ENCODE data around the gene C4orf50. TPM values are rescaled to one million over a fixed set of nuclear protein-coding genes. Genes with fewer than 3 reads are reported as not detected.

The C4orf50 gene
- total RNA-seq, 1 donor from 2014 or later: 0.05 TPM

- DNase-seq (ENCODE audit: low spot score): no peak
- H3K36me3 Mint-ChIP-seq (ENCODE audit: low read depth, unreplicated experiment): peaks cover 5% of the 10 kb centered on the region
- H3K4me1 Mint-ChIP-seq (ENCODE audit: unreplicated experiment): peaks cover 14% of the 10 kb centered on the region
- H3K27ac Mint-ChIP-seq (ENCODE audit: unreplicated experiment): no peak overlapping the region
- no peak overlapping the region for H3K4me3 Mint-ChIP-seq (ENCODE audit: unreplicated experiment)
- peaks cover 4% of the 10 kb centered on the region for H3K27me3 Mint-ChIP-seq (ENCODE audit: unreplicated experiment)
- H3K9me3 Mint-ChIP-seq (ENCODE audit: unreplicated experiment): no peaks in the 10 kb centered on the region
- TF ChIP-seq CTCF (IDR thresholded peaks at IDR 0.05; ENCODE audit: unreplicated experiment): no peak
These were observed 6.2 kb upstream of the C4orf50 start for GRCh38 chr4:6024313-6024960.

- no peak for DNase-seq (ENCODE audit: low spot score)
- peak overlapping the region; percentile 50 for H3K27ac Mint-ChIP-seq (ENCODE audit: unreplicated experiment)
- no peaks in the 10 kb centered on the region for H3K9me3 Mint-ChIP-seq (ENCODE audit: unreplicated experiment)
- no peak overlapping the region for H3K4me3 Mint-ChIP-seq (ENCODE audit: unreplicated experiment)
- peaks cover 5% of the 10 kb centered on the region for H3K36me3 Mint-ChIP-seq (ENCODE audit: low read depth, unreplicated experiment)
- no peak for TF ChIP-seq CTCF (IDR thresholded peaks at IDR 0.05; ENCODE audit: unreplicated experiment)
- H3K27me3 Mint-ChIP-seq (ENCODE audit: unreplicated experiment): peaks cover 4% of the 10 kb centered on the region
- peaks cover 9% of the 10 kb centered on the region for H3K4me1 Mint-ChIP-seq (ENCODE audit: unreplicated experiment)
These were observed 5.5 kb upstream of the C4orf50 start for GRCh38 chr4:6023731-6024130.

- no peak for TF ChIP-seq CTCF (IDR thresholded peaks at IDR 0.05; ENCODE audit: unreplicated experiment)
- peaks cover 5% of the 10 kb centered on the region for H3K36me3 Mint-ChIP-seq (ENCODE audit: low read depth, unreplicated experiment)
- no peak overlapping the region for H3K4me3 Mint-ChIP-seq (ENCODE audit: unreplicated experiment)
These were observed 4.5 kb upstream of the C4orf50 start for GRCh38 chr4:6022607-6023288.

GRCh38 chr4:6021831-6022606, 3.8 kb upstream of the C4orf50 start:
- H3K27ac Mint-ChIP-seq (ENCODE audit: unreplicated experiment): no peak overlapping the region

More at GRCh38 chr4:6022607-6023288, 4.5 kb upstream of the C4orf50 start:
- Mint-ChIP-seq H3K27ac (ENCODE audit: unreplicated experiment) (no peak overlapping the region), H3K27me3 (ENCODE audit: unreplicated experiment) (no peaks in the 10 kb centered on the region), H3K4me1 (ENCODE audit: unreplicated experiment) (peaks cover 9% of the 10 kb centered on the region), H3K9me3 (ENCODE audit: unreplicated experiment) (no peaks in the 10 kb centered on the region)
- DNase-seq (ENCODE audit: low spot score): no peak

More at GRCh38 chr4:6021831-6022606, 3.8 kb upstream of the C4orf50 start:
- no peak for TF ChIP-seq CTCF (IDR thresholded peaks at IDR 0.05; ENCODE audit: unreplicated experiment)
- Mint-ChIP-seq H3K4me1 (ENCODE audit: unreplicated experiment) (peaks cover 9% of the 10 kb centered on the region), H3K36me3 (ENCODE audit: low read depth, unreplicated experiment) (peaks cover 5% of the 10 kb centered on the region), H3K27me3 (ENCODE audit: unreplicated experiment) (no peaks in the 10 kb centered on the region), H3K9me3 (ENCODE audit: unreplicated experiment) (no peaks in the 10 kb centered on the region), H3K4me3 (ENCODE audit: unreplicated experiment) (no peak overlapping the region)
- DNase-seq (ENCODE audit: low spot score): no peak
